Measurements from ENCODE around the gene GABARAP.

GABARAP gene

DNA sequence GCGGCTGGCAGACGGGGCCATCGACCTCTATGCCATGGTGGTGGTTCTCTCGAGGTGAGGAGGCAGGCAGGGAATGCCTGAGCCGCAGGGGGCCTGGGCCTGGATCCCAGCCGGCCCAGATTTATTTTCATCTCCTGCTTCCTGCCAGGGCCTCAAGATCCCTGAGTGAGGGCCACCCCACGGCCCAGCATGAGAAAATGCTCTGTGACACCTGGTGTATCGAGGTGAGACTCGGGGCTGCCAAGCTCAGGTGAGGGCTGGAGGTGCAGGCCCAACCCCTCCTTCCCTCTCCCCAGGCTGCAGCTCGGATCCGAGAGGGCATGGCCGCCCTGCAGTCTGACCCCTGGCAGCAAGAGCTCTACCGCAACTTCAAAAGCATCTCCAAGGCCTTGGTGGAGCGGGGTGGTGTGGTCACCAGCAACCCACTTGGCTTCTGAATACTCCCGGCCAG, 17.6 kb downstream of the GABARAP start:
- FAIRE-seq: no peak
- DNase-seq (ENCODE audit: insufficient read length, low spot score): no peak
- TF ChIP-seq SPI1 (IDR thresholded peaks at IDR 0.05; ENCODE audit: low read depth, low read length): no peak
- TF ChIP-seq POLR2A (IDR thresholded peaks at IDR 0.05; ENCODE audit: low read depth, low read length): no peak
- TF ChIP-seq TAF1 (IDR thresholded peaks at IDR 0.05; ENCODE audit: low read depth, low read length): no peak
- TF ChIP-seq POU2F2 (IDR thresholded peaks at IDR 0.05; ENCODE audit: low read depth, low read length): no peak
- no peak for TF ChIP-seq POLR2AphosphoS5 (IDR thresholded peaks at IDR 0.05; ENCODE audit: low read depth, low read length)
- TF ChIP-seq PAX5 (IDR thresholded peaks at IDR 0.05; ENCODE audit: insufficient read depth, low read length, severe bottlenecking): no peak

DNA sequence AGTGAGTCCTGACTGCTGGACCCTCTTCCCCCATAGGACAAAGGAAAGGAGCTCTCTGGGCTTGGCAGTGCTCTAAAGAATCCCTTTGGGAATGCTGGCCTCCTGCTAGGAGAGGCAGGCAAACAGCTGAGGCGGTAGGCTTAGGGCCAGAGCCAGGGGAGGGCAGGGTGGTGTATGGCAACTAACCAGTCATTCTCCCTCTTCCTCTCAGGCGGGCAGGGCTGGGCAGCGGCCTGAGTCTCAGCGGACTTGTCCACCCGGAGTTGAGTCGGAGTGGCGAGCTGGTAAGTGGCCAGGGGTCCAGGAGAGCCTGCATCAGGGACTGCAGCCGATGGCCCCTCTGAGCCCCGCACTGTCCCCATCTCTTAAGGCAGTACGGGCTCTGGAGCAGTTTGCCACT, 18.1 kb downstream of the GABARAP start:
- TF ChIP-seq TAF1 (IDR thresholded peaks at IDR 0.05; ENCODE audit: low read depth, low read length): no peak
- no peak for TF ChIP-seq SPI1 (IDR thresholded peaks at IDR 0.05; ENCODE audit: low read depth, low read length)
- TF ChIP-seq POLR2A (IDR thresholded peaks at IDR 0.05; ENCODE audit: low read depth, low read length): no peak
- TF ChIP-seq POU2F2 (IDR thresholded peaks at IDR 0.05; ENCODE audit: low read depth, low read length): no peak
- no peak for TF ChIP-seq POLR2AphosphoS5 (IDR thresholded peaks at IDR 0.05; ENCODE audit: low read depth, low read length)
- no peak for TF ChIP-seq PAX5 (IDR thresholded peaks at IDR 0.05; ENCODE audit: insufficient read depth, low read length, severe bottlenecking)
- DNase-seq (ENCODE audit: insufficient read length, low spot score) (no peak), FAIRE-seq (no peak)

DNA sequence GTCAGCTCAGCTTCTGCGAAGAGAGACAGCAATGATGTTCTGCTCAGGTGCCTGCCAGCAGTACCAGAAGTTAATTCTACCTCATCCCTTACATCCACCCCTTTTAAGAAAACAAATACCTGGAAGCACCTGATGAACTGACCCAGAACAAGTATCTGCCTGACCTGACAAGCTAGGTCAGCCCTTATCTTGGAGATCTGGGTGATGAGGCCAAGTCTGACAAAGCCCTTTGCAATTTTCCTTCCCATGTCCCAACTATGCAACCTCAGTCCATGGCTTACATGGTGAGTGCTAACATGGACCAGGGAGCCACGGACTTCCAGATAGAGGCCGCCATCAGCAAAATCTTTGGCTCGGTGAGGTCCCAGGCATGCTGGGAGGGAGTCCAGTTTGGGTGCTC, 18.9 kb downstream of the GABARAP start:
- no peak for DNase-seq (ENCODE audit: insufficient read length, low spot score)
- no peak for TF ChIP-seq TAF1 (IDR thresholded peaks at IDR 0.05; ENCODE audit: low read depth, low read length)
- TF ChIP-seq POLR2A (IDR thresholded peaks at IDR 0.05; ENCODE audit: low read depth, low read length): peak; percentile 42; the same call in 1 of the 2 replicates
- no peak for FAIRE-seq

- FAIRE-seq (no peak), DNase-seq (ENCODE audit: insufficient read length, low spot score) (no peak)
- TF ChIP-seq PAX5 (IDR thresholded peaks at IDR 0.05; ENCODE audit: insufficient read depth, low read length, severe bottlenecking) (no peak), TAF1 (IDR thresholded peaks at IDR 0.05; ENCODE audit: low read depth, low read length) (no peak), POU2F2 (IDR thresholded peaks at IDR 0.05; ENCODE audit: low read depth, low read length) (no peak), SPI1 (IDR thresholded peaks at IDR 0.05; ENCODE audit: low read depth, low read length) (no peak), POLR2AphosphoS5 (IDR thresholded peaks at IDR 0.05; ENCODE audit: low read depth, low read length) (no peak), POLR2A (IDR thresholded peaks at IDR 0.05; ENCODE audit: low read depth, low read length) (no peak)
Observed at GRCh38 chr17:7222972-7223292, 19.3 kb downstream of the GABARAP start.

DNA sequence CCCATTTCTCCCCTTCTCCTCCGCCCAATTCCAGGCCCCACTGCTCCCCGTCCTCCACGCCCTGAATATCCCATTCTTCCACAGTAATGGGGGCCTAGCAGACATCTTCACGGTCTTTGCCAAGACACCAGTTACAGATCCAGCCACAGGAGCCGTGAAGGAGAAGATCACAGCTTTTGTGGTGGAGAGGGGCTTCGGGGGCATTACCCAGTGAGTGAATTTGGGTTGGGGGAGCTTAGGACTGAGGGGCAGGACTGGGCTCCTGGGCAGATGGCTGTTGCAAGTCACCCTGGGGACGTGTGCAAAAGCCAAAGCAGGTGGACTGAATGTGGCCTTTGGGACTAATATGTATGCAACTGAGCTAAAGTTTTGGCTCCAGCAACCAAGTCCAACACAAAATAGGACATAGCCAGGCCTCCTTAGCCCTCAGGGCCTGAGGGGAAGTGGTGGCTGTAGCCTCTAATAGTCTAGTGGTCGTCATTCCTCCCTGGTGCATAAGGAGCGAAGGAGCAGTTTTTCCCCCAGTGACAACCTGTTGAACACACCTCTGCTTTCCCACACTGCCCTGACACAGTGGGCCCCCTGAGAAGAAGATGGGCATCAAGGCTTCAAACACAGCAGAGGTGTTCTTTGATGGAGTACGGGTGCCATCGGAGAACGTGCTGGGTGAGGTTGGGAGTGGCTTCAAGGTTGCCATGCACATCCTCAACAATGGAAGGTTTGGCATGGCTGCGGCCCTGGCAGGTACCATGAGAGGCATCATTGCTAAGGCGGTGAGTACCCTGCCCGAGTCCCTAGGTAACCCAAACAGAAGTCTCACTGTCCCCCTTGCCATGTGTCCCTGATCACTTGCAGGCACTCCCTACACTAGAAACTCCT, 19.9 kb downstream of the GABARAP start:
- no peak for DNase-seq (ENCODE audit: insufficient read length, low spot score)
- peak; percentile 58 for FAIRE-seq
- TF ChIP-seq PAX5 (IDR thresholded peaks at IDR 0.05; ENCODE audit: insufficient read depth, low read length, severe bottlenecking) (no peak), POLR2A (IDR thresholded peaks at IDR 0.05; ENCODE audit: low read depth, low read length) (peak; percentile 51; the same call in 1 of the 2 replicates), POU2F2 (IDR thresholded peaks at IDR 0.05; ENCODE audit: low read depth, low read length) (no peak), POLR2AphosphoS5 (IDR thresholded peaks at IDR 0.05; ENCODE audit: low read depth, low read length) (peak; percentile 19; the same call in 1 of the 2 replicates)

DNA sequence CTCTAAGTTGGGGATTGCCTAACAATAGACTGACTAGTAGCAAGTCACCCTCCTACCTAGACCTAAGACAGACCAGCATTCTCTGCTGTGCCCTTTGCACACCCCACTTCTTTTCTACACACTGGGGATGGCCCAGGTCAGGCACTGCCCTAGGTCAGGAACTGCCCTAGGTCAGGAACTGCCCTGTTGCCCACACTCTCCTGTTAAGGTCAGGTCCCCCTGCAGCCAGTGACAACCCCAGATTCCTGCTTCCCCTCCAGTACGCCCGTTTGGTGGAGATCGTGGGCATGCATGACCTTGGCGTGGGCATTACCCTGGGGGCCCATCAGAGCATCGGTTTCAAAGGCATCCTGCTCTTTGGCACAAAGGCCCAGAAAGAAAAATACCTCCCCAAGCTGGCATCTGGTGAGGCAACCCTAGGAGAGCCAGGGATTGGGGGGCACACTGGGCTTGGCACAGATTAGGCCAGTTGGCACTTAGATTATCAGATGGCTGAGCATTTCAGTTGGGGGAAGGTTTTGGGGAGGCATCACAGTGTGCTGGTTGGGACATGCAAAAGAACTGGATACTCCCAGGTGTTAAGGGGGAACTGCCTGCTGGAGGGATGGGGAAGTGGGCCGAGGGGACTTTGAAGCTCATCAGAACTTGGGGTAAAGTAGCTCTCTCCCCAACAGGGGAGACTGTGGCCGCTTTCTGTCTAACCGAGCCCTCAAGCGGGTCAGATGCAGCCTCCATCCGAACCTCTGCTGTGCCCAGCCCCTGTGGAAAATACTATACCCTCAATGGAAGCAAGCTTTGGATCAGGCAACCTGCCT, 20.8 kb downstream of the GABARAP start:
- DNase-seq (ENCODE audit: insufficient read length, low spot score): no peak
- FAIRE-seq: peak; percentile 89
- TF ChIP-seq POLR2A (IDR thresholded peaks at IDR 0.05; ENCODE audit: low read depth, low read length): no peak; the same call in 1 of the 2 replicates
- no peak for TF ChIP-seq TAF1 (IDR thresholded peaks at IDR 0.05; ENCODE audit: low read depth, low read length)
- no peak for TF ChIP-seq POU2F2 (IDR thresholded peaks at IDR 0.05; ENCODE audit: low read depth, low read length)
- no peak for TF ChIP-seq PAX5 (IDR thresholded peaks at IDR 0.05; ENCODE audit: insufficient read depth, low read length, severe bottlenecking)
- no peak for TF ChIP-seq SPI1 (IDR thresholded peaks at IDR 0.05; ENCODE audit: low read depth, low read length)
- no peak; the same call in 1 of the 2 replicates for TF ChIP-seq POLR2AphosphoS5 (IDR thresholded peaks at IDR 0.05; ENCODE audit: low read depth, low read length)

DNA sequence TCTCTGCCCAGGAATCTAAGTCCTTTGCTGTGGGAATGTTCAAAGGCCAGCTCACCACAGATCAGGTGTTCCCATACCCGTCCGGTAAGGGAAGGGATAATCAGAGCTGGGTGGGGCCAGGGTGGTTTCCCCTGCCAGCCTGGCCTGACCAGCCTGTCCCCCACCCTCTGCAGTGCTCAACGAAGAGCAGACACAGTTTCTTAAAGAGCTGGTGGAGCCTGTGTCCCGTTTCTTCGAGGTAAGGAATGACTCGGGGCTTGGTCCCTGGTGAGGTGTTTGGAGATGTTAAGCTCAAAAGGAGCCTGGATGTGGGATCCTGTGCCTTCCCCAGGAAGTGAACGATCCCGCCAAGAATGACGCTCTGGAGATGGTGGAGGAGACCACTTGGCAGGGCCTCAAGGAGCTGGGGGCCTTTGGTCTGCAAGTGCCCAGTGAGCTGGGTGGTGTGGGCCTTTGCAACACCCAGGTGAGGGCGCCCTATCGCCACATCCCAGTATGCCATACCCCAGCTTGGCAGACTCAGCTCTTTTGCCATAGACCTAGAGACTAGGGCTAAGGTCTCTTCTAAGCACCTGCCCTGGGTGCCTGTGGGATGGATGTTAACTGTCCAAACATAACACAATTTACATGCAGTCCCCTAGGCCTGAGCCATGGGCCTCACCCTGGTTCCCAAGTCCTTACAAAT, 21.5 kb downstream of the GABARAP start:
- peak; percentile 60 for DNase-seq (ENCODE audit: insufficient read length, low spot score)
- 0 out of 2 replicates have a peak, but pooled peaks have one; percentile 27 for TF ChIP-seq POU2F2 (IDR thresholded peaks at IDR 0.05; ENCODE audit: low read depth, low read length)
- no peak for TF ChIP-seq TAF1 (IDR thresholded peaks at IDR 0.05; ENCODE audit: low read depth, low read length)
- TF ChIP-seq POLR2A (IDR thresholded peaks at IDR 0.05; ENCODE audit: low read depth, low read length): peak; percentile 43; the same call in 1 of the 2 replicates
- no peak for TF ChIP-seq PAX5 (IDR thresholded peaks at IDR 0.05; ENCODE audit: insufficient read depth, low read length, severe bottlenecking)
- TF ChIP-seq SPI1 (IDR thresholded peaks at IDR 0.05; ENCODE audit: low read depth, low read length): no peak
- no peak for FAIRE-seq

- FAIRE-seq (peak; percentile 97), DNase-seq (ENCODE audit: insufficient read length, low spot score) (peak; percentile 87)
- TF ChIP-seq PAX5 (IDR thresholded peaks at IDR 0.05; ENCODE audit: insufficient read depth, low read length, severe bottlenecking) (no peak), TAF1 (IDR thresholded peaks at IDR 0.05; ENCODE audit: low read depth, low read length) (peak; percentile 67; the same call in 1 of the 2 replicates), POLR2A (IDR thresholded peaks at IDR 0.05; ENCODE audit: low read depth, low read length) (peak; percentile 76), POLR2AphosphoS5 (IDR thresholded peaks at IDR 0.05; ENCODE audit: low read depth, low read length) (peak; percentile 60; the same call in 1 of the 2 replicates), SPI1 (IDR thresholded peaks at IDR 0.05; ENCODE audit: low read depth, low read length) (0 out of 2 replicates have a peak, but pooled peaks have one; percentile 7), POU2F2 (IDR thresholded peaks at IDR 0.05; ENCODE audit: low read depth, low read length) (no peak)
Observed at GRCh38 chr17:7219812-7220592, 22.2 kb downstream of the GABARAP start, which contains the start of the genes ACADVL and DLG4. TSS of gene ACADVL (plus strand) at chr17:7219938. CDS start at chr17:7219985, 47 bp downstream. TSS of gene DLG4 (minus strand) at chr17:7219836.

All from GM12891 (cell line).